ENCODE data around the gene PKHD1.

Gene PKHD1

GRCh38 chr6:52045033-52045432 is 42.4 kb downstream of the PKHD1 start:
- DNase-seq (ENCODE audit: low spot score): no peak

- no peak for DNase-seq (ENCODE audit: low spot score)
Observed at GRCh38 chr6:52042141-52042885, 45.1 kb downstream of the PKHD1 start.

GRCh38 chr6:52041134-52041533 is 46.3 kb downstream of the PKHD1 start:
- DNase-seq (ENCODE audit: low spot score): no peak

- no peak for DNase-seq (ENCODE audit: low spot score)
Observed at GRCh38 chr6:52027699-52028098, 59.7 kb downstream of the PKHD1 start.

- no peak for DNase-seq (ENCODE audit: low spot score)
Observed at GRCh38 chr6:52024451-52025068, 62.9 kb downstream of the PKHD1 start.

- no peak for DNase-seq (ENCODE audit: low spot score)
Observed at GRCh38 chr6:52022675-52023074, 64.7 kb downstream of the PKHD1 start.

GRCh38 chr6:52020945-52021570 is 66.4 kb downstream of the PKHD1 start:
- peak; percentile 26 for DNase-seq (ENCODE audit: low spot score)

GRCh38 chr6:52019881-52020280 is 67.5 kb downstream of the PKHD1 start:
- DNase-seq (ENCODE audit: low spot score): no peak

- no peak for DNase-seq (ENCODE audit: low spot score)
Observed at GRCh38 chr6:52019092-52019491, 68.3 kb downstream of the PKHD1 start.

GRCh38 chr6:52016915-52017748 is 70.3 kb downstream of the PKHD1 start:
- no peak for DNase-seq (ENCODE audit: low spot score)

GRCh38 chr6:52015953-52016352 is 71.5 kb downstream of the PKHD1 start:
- no peak for DNase-seq (ENCODE audit: low spot score)

GRCh38 chr6:52014391-52014790 is 73.0 kb downstream of the PKHD1 start:
- no peak for DNase-seq (ENCODE audit: low spot score)

- no peak for DNase-seq (ENCODE audit: low spot score)
Observed at GRCh38 chr6:52013035-52013434, 74.4 kb downstream of the PKHD1 start.

GRCh38 chr6:52012582-52012981 is 74.8 kb downstream of the PKHD1 start:
- no peak for DNase-seq (ENCODE audit: low spot score)

GRCh38 chr6:52010806-52011205 is 76.6 kb downstream of the PKHD1 start:
- no peak for DNase-seq (ENCODE audit: low spot score)

- no peak for DNase-seq (ENCODE audit: low spot score)
Observed at GRCh38 chr6:52010145-52010544, 77.3 kb downstream of the PKHD1 start.

- DNase-seq (ENCODE audit: low spot score): no peak
Observed at GRCh38 chr6:52009466-52010140, 77.8 kb downstream of the PKHD1 start.

GRCh38 chr6:52000064-52000463 is 87.3 kb downstream of the PKHD1 start:
- DNase-seq (ENCODE audit: low spot score): no peak

- DNase-seq (ENCODE audit: low spot score): no peak
Observed at GRCh38 chr6:51996296-51996947, 91.0 kb downstream of the PKHD1 start.

- DNase-seq (ENCODE audit: low spot score): no peak
Observed at GRCh38 chr6:51995214-51995755, 92.1 kb downstream of the PKHD1 start.

GRCh38 chr6:51992876-51993275 is 94.5 kb downstream of the PKHD1 start:
- DNase-seq (ENCODE audit: low spot score): no peak
